GM21423 (cell line): ENCODE measurements around the gene RPL41.
A peak's percentile ranks its signal among the peaks of the same experiment; 100 is the strongest.
"Not testable (repeated sequence)": the region's sequence is repeated elsewhere in the genome, so short reads cannot be mapped to it uniquely, and the experiment has no call there.

Experiments used
- ATAC-seq: cut with Tn5 transposase; IDR thresholded peaks from one replicate; pipeline ENCODE4 v1.9.1; 2021; ENCODE audit warnings: mild to moderate bottlenecking, moderate library complexity; ENCODE audit not compliant: unreplicated experiment

RPL41 gene

DNA sequence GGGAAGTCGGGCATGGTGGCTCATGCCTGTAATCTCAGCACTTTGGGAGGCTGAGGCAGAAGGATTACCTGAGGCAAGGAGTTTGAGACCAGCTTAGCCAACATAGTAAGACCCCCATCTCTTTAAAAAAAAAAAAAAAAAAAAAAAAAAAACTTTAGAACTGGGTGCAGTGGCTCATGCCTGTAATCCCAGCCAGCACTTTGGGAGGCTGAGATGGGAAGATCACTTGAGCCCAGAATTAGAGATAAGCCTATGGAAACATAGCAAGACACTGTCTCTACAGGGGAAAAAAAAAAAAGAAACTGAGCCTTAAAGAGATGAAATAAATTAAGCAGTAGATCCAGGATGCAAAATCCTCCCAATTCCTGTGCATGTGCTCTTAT is 13.8 kb upstream of the RPL41 start:
- ATAC-seq = no peak

DNA sequence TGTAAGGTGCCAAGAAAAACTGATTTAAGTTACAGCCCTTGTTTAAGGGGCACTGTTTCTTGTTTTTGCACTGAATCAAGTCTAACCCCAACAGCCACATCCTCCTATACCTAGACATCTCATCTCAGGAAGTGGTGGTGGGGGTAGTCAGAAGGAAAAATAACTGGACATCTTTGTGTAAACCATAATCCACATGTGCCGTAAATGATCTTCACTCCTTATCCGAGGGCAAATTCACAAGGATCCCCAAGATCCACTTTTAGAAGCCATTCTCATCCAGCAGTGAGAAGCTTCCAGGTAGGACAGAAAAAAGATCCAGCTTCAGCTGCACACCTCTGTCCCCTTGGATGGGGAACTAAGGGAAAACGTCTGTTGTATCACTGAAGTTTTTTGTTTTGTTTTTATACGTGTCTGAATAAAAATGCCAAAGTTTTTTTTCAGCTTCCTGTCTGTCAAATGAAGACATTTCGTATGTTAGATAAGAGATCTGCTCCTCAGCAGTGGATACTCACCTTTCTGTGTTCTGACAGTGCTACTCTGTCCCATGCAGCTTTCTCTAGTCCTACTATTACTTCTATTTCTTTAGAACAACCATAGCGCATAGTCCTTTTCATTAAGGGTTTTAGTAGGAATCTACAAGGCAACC is 13.2 kb upstream of the RPL41 start:
- no peak for ATAC-seq

DNA sequence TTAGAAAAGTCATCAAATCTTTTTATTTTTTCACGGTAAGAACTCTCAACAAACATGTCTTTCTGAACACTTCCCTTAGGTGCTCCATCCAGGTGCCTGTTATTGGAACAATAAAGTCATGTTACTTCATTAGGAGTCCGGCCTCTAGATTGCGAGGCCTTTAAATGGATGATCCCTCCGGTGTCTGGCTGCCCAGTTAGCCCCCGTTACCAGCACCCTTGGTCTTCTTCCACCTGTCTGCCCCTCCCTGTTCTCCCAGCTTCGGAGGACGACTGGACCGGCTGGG is 12.7 kb upstream of the RPL41 start:
- ATAC-seq = no peak

DNA sequence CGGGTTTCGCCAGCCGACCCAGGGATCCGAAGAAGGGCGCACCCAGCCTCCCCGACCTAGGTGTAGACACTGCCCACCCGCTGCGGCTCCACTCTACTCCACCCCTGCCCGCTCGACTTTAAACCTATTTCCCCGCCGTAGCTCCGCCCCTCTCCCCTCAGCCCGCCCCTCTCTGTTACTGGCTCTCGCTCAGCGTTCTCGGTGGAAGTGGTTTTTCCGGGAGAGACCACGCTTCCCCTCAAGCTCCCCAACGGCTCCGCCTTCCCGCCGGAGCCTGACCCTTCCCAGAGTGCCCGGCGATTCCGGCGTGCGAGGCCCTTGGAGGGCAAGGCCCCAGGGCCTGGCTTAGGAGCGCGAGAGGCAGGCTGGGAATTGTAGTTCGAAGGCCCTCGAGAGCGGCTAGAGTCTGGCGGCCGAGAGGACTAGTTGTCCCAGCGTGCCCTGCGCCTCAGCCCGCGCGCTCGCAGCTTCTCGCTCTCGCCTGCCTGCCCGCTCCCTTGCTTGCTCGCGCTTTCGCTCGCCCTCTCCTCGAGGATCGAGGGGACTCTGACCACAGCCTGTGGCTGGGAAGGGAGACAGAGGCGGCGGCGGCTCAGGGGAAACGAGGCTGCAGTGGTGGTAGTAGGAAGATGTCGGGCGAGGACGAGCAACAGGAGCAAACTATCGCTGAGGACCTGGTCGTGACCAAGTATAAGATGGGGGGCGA is 12.2 kb upstream of the RPL41 start, which contains the start of gene PA2G4:
Gene PA2G4 (plus strand): TSS at position 451 of the 706 bp plus-strand sequence. CDS start 179 bp downstream, at position 630.
- peak; percentile 91 for ATAC-seq

DNA sequence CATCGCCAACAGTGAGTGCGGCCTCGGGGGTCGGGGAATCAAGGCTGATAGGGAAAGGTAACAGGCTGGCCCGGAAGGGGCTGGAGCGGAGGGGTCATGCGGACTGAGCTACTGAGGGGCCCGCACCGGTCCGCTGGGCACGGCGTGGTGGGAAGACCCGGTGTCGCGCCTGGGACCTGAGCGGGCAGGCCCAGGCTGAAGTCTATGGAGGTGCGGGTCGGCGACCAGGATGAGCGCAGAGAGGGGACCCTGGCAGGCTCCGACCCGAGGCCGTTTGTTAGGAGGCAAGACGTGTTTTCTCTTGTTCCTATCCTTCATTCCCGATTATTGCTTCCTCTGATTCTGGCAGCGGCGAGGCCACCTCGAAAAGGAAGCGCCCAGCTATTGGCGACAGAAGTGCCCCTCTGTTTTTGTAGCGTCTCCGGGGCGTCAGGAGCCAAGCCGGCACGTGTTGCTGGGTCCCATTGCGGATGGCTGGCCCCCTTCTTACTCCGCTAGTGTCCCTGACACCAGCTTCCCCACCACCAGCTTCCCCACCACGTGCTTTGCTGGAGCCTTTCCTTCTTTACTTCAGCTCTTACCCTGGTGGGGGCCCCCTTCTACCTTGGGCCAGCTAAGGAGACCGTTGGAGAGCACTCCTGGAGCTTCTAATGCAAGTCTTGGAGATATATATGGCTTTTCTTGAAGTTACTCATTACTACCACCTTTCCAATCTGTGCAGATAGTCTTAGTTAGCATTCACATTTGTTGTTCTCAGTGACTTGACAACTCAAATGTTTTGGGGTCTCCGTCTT is 11.4 kb upstream of the RPL41 start:
- peak; percentile 7 for ATAC-seq

DNA sequence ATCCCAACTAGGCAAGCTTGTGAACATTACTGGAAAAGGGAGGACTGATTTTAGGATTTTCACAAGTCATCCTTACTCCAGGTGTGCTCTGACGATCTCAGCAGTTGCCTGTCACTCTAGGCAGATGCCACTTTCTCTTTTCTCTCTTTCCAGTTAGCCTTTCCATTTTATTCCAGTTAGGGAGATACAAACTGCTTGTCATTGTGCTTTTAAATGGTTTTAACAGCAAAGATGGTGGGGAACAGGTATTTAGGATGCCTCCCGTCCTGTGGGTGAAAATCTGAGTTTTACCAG is 10.9 kb upstream of the RPL41 start:
- no peak for ATAC-seq

DNA sequence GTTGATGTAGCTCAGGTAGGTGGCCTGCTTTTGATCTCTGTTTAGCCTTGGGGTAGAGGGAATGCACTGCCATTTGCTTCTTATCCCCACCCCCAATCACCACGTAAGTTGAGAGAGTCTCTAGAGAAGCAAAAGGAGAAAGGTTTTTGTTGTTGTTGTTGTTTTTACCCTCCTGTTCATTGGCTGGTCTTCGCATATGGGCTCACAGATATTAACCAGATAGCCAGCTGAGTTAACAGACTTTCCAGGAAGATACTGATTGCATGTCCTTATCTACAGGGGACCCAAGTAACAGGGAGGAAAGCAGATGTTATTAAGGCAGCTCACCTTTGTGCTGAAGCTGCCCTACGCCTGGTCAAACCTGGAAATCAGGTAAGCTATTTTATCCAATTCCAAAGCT is 9.2 kb upstream of the RPL41 start:
- no peak for ATAC-seq

DNA sequence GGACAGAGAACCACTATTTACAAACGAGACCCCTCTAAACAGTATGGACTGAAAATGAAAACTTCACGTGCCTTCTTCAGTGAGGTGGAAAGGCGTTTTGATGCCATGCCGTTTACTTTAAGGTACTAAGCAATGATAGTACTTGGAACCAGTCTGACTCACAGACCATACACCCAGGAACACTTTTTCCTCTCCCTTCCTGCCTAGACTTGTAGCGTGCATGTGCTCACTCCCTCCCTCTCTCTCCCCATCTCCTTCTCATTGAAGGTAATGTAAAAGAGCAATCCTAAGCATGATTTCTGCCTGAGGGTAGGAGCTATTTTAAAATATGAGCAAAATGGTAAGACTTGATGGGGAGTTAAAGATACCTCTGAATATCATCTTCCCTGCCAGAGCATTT is 5.9 kb upstream of the RPL41 start:
- no peak for ATAC-seq

DNA sequence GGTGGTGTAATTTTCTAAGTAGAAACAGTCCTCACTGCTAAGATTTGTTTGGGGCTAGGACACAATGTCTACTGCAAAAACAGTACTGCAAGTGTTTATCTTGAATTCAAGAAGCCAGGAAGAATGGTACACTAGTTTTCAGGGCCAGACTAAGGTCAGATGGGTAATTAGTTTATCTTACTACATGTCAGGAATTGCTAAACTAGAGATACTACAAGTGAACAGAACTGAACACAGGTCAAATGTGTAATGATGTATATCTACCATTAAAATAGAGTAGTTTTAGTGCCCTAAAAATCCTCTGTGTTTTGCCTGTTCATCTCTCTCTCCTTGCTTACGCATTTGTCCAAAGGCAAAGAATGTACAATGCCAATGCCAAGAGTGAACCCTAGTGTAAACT is 2.3 kb upstream of the RPL41 start:
- no peak for ATAC-seq

DNA sequence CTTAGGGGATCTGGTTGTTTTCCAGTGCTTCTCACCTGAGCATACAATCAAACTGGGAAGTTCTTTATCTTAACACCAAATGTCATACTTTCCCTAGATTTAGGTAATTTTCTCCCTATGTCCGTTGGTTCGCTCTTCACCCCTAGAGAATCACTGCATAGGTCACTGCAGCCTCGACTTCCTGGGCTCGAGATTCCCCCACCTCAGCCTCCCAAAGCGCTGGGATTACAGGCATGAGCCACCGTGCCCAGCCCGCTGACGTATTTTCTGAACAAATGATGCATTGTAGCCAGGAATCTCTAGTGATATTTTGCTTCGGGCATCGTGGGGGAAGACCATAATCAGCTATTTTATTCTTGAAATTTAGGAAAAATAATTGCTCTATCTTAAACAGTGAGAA is 1.1 kb upstream of the RPL41 start:
- ATAC-seq = no peak

DNA sequence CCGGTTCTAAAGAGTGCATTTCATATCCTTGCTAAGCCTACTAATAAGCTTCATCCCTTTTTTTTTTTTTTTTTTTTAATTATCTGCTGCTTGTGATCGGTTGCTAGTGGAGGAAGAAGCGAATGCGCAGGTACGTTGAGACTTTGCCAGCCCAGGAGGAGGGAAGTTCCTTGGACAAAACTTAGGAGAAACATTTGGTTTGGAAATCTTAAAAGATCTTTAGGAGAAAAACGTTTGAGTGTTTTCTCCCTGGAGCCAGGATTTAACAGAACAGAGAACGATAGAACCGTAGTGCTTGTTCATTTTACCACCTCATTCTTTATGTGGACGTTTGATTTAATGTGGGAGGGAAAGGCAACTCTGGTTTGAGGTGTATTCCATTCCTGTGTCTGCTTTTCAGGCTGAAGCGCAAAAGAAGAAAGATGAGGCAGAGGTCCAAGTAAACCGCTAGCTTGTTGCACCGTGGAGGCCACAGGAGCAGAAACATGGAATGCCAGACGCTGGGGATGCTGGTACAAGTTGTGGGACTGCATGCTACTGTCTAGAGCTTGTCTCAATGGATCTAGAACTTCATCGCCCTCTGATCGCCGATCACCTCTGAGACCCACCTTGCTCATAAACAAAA is 761 bp downstream of the RPL41 start:
- not testable (repeated sequence) for ATAC-seq

DNA sequence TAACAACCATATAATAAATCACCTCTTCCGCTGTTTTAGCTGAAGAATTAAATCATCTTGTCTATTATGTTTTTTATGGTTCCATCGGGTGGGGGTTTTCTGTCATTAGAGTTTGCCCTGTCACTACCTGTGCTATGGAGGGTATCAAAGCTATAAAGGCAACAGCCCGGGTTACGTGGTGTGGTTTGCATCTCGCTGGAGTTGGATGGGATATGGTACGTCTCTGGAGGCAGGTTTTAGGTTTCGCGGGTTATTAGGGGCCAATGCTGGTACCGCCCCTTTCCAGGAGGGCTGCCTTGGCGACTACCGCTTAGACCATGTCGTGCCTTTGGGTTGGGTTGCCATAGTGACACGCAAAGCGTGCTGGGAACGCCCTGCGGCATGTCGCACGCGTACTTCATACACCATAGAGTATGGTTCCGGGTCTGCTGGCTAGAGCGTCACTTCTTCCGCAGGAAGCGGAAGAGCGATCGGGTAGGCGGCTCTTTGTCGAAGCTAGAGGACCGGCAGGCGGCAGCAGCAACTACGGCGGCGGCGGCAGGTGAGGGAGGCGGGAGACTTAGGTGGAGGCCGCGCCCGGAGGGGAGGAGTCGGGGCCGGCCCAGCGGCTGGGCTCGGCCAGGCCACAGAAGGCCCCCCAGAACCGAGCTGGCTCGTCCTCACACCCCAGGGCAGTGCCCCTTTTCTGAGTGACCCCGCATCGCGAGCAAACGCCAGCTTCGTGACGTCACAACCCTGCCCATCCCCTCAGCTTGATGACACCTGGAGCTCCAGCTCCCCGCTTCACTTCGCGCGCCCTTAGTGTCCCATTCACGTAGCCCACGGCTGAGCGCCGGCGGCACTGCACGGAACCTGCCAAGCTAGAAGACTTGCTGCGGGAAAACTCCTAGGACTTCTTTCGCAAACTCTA is 1.6 kb downstream of the RPL41 start, which contains the start of gene ZC3H10:
Gene ZC3H10 (plus strand): TSS at position 489 of the 910 bp plus-strand sequence. CDS start 2,297 bp downstream, outside the sequence.
- ATAC-seq = peak; percentile 83

DNA sequence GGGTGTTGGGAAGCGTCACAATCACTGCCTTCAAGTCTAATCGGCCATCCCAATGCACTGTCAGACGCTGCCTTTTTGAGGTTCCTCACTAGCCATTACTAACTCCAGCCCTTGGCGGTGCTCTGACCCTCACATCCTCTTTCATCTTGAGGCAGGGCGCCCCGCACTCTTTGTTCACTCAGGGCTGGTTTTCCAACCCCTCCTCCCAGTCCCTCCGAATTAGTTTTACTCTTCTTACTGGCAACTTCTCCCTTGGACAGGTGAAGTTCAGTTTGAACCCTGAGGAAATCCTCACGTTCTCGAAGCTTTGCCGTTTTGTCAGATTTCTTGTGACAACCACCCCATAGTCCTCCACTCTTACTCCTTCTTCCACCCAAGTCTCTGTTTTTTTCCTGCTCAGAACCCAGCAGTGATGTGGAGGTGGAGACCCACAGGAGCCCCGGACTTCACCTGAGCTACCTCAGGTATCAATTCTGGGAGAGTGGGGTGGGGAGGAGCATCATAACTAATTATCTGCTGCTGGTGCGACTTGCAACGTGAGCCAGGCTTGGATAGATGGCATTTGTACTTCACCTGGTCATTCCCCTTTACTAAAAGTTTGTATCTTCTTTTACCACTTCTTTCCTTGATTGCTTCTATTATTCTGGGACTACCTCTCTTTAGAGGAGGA is 2.4 kb downstream of the RPL41 start:
- ATAC-seq = peak; percentile 1

DNA sequence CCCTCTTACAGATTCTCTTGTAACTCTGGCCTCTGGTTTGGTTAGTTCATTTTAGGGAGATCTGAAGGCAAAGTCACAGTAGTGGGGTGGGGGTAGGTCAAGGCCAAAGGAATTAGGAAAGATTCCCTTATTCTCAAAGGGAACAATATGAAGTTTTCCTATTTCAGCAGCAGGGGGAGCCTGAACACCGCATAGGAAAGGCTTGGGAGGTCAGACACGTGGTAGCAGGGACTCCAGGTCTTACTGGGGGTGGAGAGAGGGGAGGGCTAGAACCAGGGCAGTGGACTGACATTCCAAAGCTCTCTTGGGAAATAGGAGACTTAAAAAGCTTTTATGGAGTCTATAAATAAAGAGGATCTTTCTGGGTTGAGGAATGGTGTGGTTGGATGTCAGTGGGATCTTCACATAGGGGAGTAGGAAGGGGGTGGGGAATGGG is 2.9 kb downstream of the RPL41 start:
- no peak for ATAC-seq

DNA sequence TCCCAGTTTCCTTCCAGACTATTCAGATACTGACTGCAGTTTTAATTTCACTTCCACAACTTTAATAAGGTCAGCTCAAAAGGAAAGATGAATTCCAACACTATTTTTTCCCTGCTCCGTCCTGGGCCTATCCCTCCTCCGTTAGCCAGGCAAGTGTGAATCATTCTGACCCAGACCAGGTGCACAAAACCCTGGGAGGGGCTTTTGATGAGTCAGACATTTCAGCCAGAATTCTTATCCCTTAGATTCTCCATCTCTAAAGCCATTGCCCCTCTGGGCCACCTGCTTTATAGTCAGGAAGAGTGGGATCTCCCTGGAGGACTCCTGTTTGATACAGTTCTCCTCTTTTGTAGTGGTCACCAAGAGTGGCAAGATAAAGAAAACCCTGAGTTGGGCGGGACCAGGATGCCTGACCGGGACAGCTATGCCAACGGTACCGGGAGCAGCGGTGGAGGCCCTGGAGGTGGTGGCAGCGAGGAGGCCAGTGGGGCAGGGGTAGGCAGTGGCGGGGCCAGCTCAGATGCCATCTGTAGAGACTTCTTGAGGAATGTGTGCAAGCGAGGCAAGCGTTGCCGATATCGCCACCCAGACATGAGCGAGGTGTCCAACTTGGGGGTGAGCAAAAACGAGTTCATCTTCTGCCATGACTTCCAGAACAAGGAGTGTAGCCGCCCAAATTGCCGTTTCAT is 3.9 kb downstream of the RPL41 start:
- ATAC-seq = no peak

DNA sequence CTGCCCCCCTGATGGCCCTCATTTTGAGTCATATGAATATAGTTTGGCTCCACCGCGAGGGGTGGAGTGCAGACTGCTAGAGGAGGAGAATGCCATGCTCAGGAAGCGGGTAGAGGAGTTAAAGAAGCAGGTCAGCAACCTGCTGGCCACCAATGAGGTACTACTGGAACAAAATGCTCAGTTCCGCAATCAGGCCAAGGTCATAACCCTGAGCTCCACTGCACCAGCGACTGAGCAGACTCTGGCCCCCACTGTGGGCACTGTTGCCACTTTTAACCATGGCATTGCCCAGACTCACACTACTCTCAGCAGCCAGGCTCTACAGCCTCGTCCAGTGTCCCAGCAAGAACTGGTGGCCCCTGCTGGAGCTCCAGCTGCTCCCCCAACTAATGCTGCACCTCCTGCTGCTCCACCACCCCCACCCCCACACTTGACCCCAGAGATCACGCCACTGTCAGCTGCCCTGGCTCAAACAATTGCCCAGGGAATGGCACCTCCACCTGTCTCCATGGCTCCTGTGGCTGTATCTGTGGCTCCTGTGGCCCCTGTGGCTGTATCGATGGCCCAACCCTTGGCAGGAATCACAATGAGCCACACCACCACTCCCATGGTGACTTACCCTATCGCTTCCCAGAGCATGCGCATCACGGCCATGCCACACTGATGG is 4.9 kb downstream of the RPL41 start:
- no peak for ATAC-seq

DNA sequence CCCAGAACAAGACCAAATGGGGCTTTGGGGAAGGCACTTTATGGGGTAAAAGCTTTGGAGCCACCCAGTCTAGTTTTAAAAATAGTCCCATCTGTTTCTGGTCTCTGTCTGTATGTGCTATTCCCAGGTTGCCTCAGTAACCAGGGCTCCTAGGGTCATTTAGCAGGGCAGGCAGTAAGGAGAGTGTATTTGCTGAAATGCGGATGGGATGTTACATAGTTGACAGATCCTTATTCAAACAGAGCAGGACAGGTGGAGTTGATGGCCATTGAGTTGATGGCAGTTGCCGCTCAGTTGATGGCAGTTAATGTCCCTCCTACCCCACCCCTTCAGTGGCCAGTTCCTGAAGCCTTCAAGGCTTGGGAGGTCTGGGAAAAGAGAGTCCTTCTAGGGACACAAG is 6.2 kb downstream of the RPL41 start:
- no peak for ATAC-seq

DNA sequence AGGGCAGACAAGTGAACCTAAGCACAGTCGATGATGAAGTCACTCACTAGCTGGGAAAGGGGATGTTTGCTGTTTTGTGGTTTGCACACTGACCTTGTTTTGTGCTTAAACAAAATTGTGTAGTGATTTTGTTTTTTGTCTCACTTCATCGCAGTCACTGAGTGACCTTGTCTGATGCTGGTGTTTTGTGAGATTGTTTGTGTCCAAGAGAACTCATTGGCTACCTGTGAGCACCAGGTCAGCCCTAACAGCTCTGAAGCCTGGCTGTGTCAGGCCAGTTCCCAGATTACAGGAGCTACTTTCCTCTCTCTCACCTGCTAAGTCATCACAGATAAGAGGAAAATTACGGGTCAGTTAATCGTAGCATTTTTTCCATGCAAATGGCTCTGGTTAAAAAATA is 7.7 kb downstream of the RPL41 start:
- no peak for ATAC-seq

DNA sequence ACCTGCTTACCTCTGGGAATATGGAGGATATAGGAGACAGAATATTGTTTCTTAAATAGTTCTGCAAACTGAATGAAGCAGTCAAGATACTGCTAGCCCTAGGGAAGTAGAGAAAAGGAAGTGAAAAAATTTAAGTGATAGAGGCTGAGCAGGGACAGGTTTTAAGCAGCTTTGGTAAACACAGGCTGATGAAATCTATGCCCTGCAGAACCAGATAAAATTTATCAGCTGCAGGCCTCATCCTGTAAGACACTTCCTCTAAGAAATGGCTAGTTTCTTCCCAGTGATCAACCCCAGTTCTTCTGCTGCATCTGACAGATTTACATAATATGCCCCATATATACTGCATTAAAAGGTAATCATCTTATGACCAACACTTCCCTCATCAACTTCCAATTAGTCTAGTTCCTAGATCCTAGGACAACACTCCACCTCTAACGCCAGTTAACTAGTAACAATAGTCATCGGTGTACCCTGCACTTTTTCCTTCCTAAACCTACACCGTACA is 10.4 kb downstream of the RPL41 start:
- ATAC-seq = no peak
